H9 (cell line): ENCODE results near the gene USB1. TPM values are rescaled to one million over a fixed set of nuclear protein-coding genes. Genes with fewer than 3 reads are reported as not detected.

Experiments
- DNase-seq: peaks from one replicate; pipeline ENCODE4 v3.0.0-alpha.2; 2017
- H2AFZ ChIP-seq: one replicate; pipeline ENCODE4 v1.6.1; 2013; ENCODE audit warnings: mild to moderate bottlenecking, low read length, control low read depth, moderate library complexity
- H2AK5ac ChIP-seq: 2 replicates; pipeline ENCODE4 v1.6.1; 2013; ENCODE audit warnings: low read length, control low read depth, mixed read lengths; ENCODE audit not compliant: insufficient read length
- H2BK120ac ChIP-seq: one replicate; pipeline ENCODE4 v1.6.1; 2013; ENCODE audit warnings: low read depth, mild to moderate bottlenecking, low read length, control low read depth, inconsistent platforms; ENCODE audit not compliant: poor library complexity, severe bottlenecking
- H2BK12ac ChIP-seq: 2 replicates; pipeline ENCODE4 v1.6.1; 2013; ENCODE audit warnings: low read length, control low read depth, mixed read lengths, low read depth; ENCODE audit not compliant: insufficient read length
- H2BK15ac ChIP-seq: 2 replicates; pipeline ENCODE4 v1.6.1; 2013; ENCODE audit warnings: low read depth, low read length, control low read depth
- H2BK20ac ChIP-seq: one replicate; pipeline ENCODE4 v1.6.1; 2013; ENCODE audit warnings: low read depth, mild to moderate bottlenecking, low read length, control low read depth, inconsistent platforms; ENCODE audit not compliant: poor library complexity, severe bottlenecking
- H2BK5ac ChIP-seq: 2 replicates; pipeline ENCODE4 v1.6.1; 2013; ENCODE audit warnings: low read length, control low read depth, mixed read lengths; ENCODE audit not compliant: insufficient read length
- H3K14ac ChIP-seq: 2 replicates; pipeline ENCODE4 v1.6.1; 2013; ENCODE audit warnings: low read length, control low read depth; ENCODE audit not compliant: insufficient read depth
- H3K18ac ChIP-seq: 2 replicates; pipeline ENCODE4 v1.6.1; 2013; ENCODE audit warnings: low read depth, mild to moderate bottlenecking, mixed read lengths, low read length, control low read depth; ENCODE audit not compliant: insufficient read length
- H3K23ac ChIP-seq: 2 replicates; pipeline ENCODE4 v1.6.1; 2013; ENCODE audit warnings: low read length, control low read depth, mixed read lengths, low read depth; ENCODE audit not compliant: insufficient read length
- H3K23me2 ChIP-seq: 2 replicates; pipeline ENCODE4 v1.6.1; 2013; ENCODE audit warnings: low read depth, mild to moderate bottlenecking, mixed read lengths, low read length, control low read depth; ENCODE audit not compliant: insufficient read length, poor library complexity, severe bottlenecking
- H3K27ac ChIP-seq: 2 replicates; pipeline ENCODE4 v1.5.1; 2013; ENCODE audit warnings: low read length, control low read depth, mixed read lengths, low read depth; ENCODE audit not compliant: insufficient read length
- H3K27me3 ChIP-seq: 2 replicates; pipeline ENCODE4 v1.6.1; 2013; ENCODE audit warnings: low read length, control low read depth, inconsistent platforms; ENCODE audit not compliant: insufficient read depth
- H3K4ac ChIP-seq: 2 replicates; pipeline ENCODE4 v1.6.1; 2013; ENCODE audit warnings: low read depth, mild to moderate bottlenecking, control low read depth, inconsistent platforms, low read length, moderate library complexity
- H3K4me1 ChIP-seq: 2 replicates; pipeline ENCODE4 v1.6.1; 2013; ENCODE audit warnings: low read length, control low read depth, inconsistent platforms; ENCODE audit not compliant: insufficient read depth
- H3K4me2 ChIP-seq: 2 replicates; pipeline ENCODE4 v1.6.1; 2013; ENCODE audit warnings: low read length, control low read depth, mixed read lengths; ENCODE audit not compliant: insufficient read length, insufficient read depth
- H3K56ac ChIP-seq: 2 replicates; pipeline ENCODE4 v1.6.1; 2013; ENCODE audit warnings: low read depth, mild to moderate bottlenecking, mixed read lengths, low read length, control low read depth; ENCODE audit not compliant: insufficient read length
- H3K79me1 ChIP-seq: 2 replicates; pipeline ENCODE4 v1.6.1; 2013; ENCODE audit warnings: low read depth, mild to moderate bottlenecking, moderate library complexity, low read length, control low read depth, inconsistent platforms; ENCODE audit not compliant: insufficient read depth, poor library complexity, severe bottlenecking
- H3K79me2 ChIP-seq: 2 replicates; pipeline ENCODE4 v1.6.1; 2013; ENCODE audit warnings: low read length, control low read depth, inconsistent platforms; ENCODE audit not compliant: insufficient read depth
- H3K9ac ChIP-seq: 2 replicates; pipeline ENCODE4 v1.6.1; 2013; ENCODE audit warnings: low read length, control low read depth, mixed read lengths; ENCODE audit not compliant: insufficient read length; ENCODE audit errors: extremely low read depth
- H3K9me3 ChIP-seq: one replicate; pipeline ENCODE4 v1.6.1; 2013; ENCODE audit warnings: low read depth, low read length, inconsistent platforms; ENCODE audit not compliant: control insufficient read depth
- H3T11ph ChIP-seq: one replicate; pipeline ENCODE4 v1.6.1; 2013; ENCODE audit warnings: mild to moderate bottlenecking, low read length, control low read depth, inconsistent platforms
- H4K20me1 ChIP-seq: one replicate; pipeline ENCODE4 v1.6.1; 2013; ENCODE audit not compliant: control insufficient read depth, insufficient read length, insufficient read depth
- H4K5ac ChIP-seq: 2 replicates; pipeline ENCODE4 v1.6.1; 2013; ENCODE audit warnings: low read depth, mild to moderate bottlenecking, mixed read lengths, low read length, control low read depth; ENCODE audit not compliant: insufficient read length
- H4K8ac ChIP-seq: replicated peaks from 2 replicates; pipeline ENCODE4 v1.6.1; 2013; ENCODE audit warnings: low read length, control low read depth, mixed read lengths, low read depth; ENCODE audit not compliant: insufficient read length
- H4K91ac ChIP-seq: 2 replicates; pipeline ENCODE4 v1.6.1; 2013; ENCODE audit warnings: low read depth, mild to moderate bottlenecking, moderate library complexity, mixed read lengths, low read length, control low read depth; ENCODE audit not compliant: insufficient read length
- H3K27ac Mint-ChIP-seq, 3 experiments: 2 replicates in 2 of 3; 3 replicates in 1 of 3; pipeline ENCODE4 v1.8.0; 2020 to 2021; ENCODE audit warnings: mixed read lengths in 3 of 3, mild to moderate bottlenecking in 1 of 3, moderate library complexity in 1 of 3
- H3K27me3 Mint-ChIP-seq: 2 replicates; pipeline ENCODE4 v1.8.0; 2021; ENCODE audit warnings: low read depth, mild to moderate bottlenecking, moderate library complexity, mixed read lengths
- H3K36me3 Mint-ChIP-seq, 3 experiments: 2 replicates in 2 of 3; 3 replicates in 1 of 3; pipeline ENCODE4 v1.8.0; 2020 to 2021; ENCODE audit warnings: low read depth in 3 of 3, mixed read lengths in 3 of 3; ENCODE audit not compliant: insufficient read depth in 1 of 3
- H3K4me1 Mint-ChIP-seq, 2 experiments: 2 replicates each; pipeline ENCODE4 v1.8.0; 2020; ENCODE audit warnings: mixed read lengths in 2 of 2
- H3K4me3 Mint-ChIP-seq, 2 experiments: 2 replicates in 1 of 2; 3 replicates in 1 of 2; pipeline ENCODE4 v1.8.0; 2020 to 2021; ENCODE audit warnings: mild to moderate bottlenecking in 2 of 2, mixed read lengths in 2 of 2, moderate library complexity in 1 of 2
- H3K9me3 Mint-ChIP-seq, 2 experiments: 2 replicates in 1 of 2; 3 replicates in 1 of 2; pipeline ENCODE4 v1.8.0; 2020; ENCODE audit warnings: mild to moderate bottlenecking in 2 of 2, mixed read lengths in 2 of 2, moderate library complexity in 1 of 2
- CTCF ChIP-seq: fragments of 200-600 bp; sonication (generic); conservative IDR thresholded peaks from 3 replicates; pipeline ENCODE4 v1.8.0; 2021; ENCODE audit warnings: antibody characterized with exemption, mild to moderate bottlenecking
- WGBS: extraction: QIAGEN DNeasy Blood & Tissue Kit; methylation state at CpG from one replicate; pipeline ENCODE4 v1.1.7; 2013; ENCODE audit warnings: missing lambda C conversion rate, low lambda C conversion rate, mixed read lengths; ENCODE audit not compliant: insufficient read length; ENCODE audit errors: extremely low coverage; 5-methylcytosine and 5-hydroxymethylcytosine counted together
- total RNA-seq: library from RNA; stranded (reverse); gene quantifications from 2 replicates; pipeline ENCODE4 v1.2.1, GENCODE V29; 2021

The USB1 gene
- total RNA-seq, 1 experiment from 2014 or later: 65.0 TPM

GRCh38 chr16:57966986-57967385, 34.2 kb upstream of the USB1 start:
- no peak overlapping the region for H3K56ac ChIP-seq
- no peak overlapping the region for H3T11ph ChIP-seq
- no peak overlapping the region for H2BK12ac ChIP-seq
- H4K91ac ChIP-seq: no peak overlapping the region
- no peaks in the 10 kb centered on the region for H3K9me3 ChIP-seq
- no peak for TF ChIP-seq CTCF
- H2BK120ac ChIP-seq: no peak overlapping the region
- Mint-ChIP-seq H3K36me3 (no peaks in the 10 kb centered on the region), H3K9me3 (no peaks in the 10 kb centered on the region), H3K4me3 (no peak overlapping the region), H3K27ac (peak overlapping the region in 2 of 3 experiments; percentile 25 to 42; a peak in 2 of 7 replicates), H3K4me1 (peaks cover 2 to 9% of the 10 kb centered on the region in 2 experiments; a peak in 3 of 4 replicates), H3K27me3 (peaks cover 2% of the 10 kb centered on the region; the same call in 1 of the 2 replicates)
- no peaks in the 10 kb centered on the region for H4K20me1 ChIP-seq
- H2AK5ac ChIP-seq: no peak overlapping the region
- no CpG with 5 or more reads among the region's 9 CpGs for WGBS
- H3K4me2 ChIP-seq: no peak overlapping the region
- no peak overlapping the region for H3K14ac ChIP-seq
- H2BK20ac ChIP-seq: no peak overlapping the region
- H3K9ac ChIP-seq: no peak overlapping the region
- no peaks in the 10 kb centered on the region for H3K79me1 ChIP-seq
- no peak overlapping the region for H4K5ac ChIP-seq
- H3K18ac ChIP-seq: no peak overlapping the region
- H3K27ac ChIP-seq: no peak overlapping the region
- H2BK5ac ChIP-seq: no peak overlapping the region
- no peaks in the 10 kb centered on the region for H3K23me2 ChIP-seq
- no peak for DNase-seq
- H3K23ac ChIP-seq: no peak overlapping the region
- no peak overlapping the region for H2AFZ ChIP-seq
- H3K79me2 ChIP-seq: no peaks in the 10 kb centered on the region
- no peak overlapping the region for H2BK15ac ChIP-seq
- H4K8ac ChIP-seq: no peak overlapping the region
- H3K4ac ChIP-seq: no peak overlapping the region
- H3K27me3 ChIP-seq: no peaks in the 10 kb centered on the region; the same call in 1 of the 2 replicates
- no peaks in the 10 kb centered on the region for H3K4me1 ChIP-seq
